Astrocyte of the spinal cord (primary cell): ENCODE measurements around the gene ADD2.

Experiments used
- DNase-seq: peaks from one replicate; pipeline ENCODE4 v3.0.0; 2011; ENCODE audit warnings: low read depth, low spot score
- H3K4me3 ChIP-seq: 2 replicates; pipeline ENCODE4 v1.5.1; 2011; ENCODE audit warnings: low read depth, mild to moderate bottlenecking, low read length, moderate library complexity
- in situ Hi-C: cut with HindIII; loops from 2 replicates; pipeline ENCODE4 v1.10.0; 2017; ENCODE audit warnings: low sequenced_read_pairs
- TF ChIP-seq, protein P1 (sequence below): IDR thresholded peaks from 2 replicates; pipeline ENCODE4 v1.5.1; 2012; ENCODE audit warnings: low read depth, mild to moderate bottlenecking, low read length, inconsistent platforms

Gene ADD2

DNA sequence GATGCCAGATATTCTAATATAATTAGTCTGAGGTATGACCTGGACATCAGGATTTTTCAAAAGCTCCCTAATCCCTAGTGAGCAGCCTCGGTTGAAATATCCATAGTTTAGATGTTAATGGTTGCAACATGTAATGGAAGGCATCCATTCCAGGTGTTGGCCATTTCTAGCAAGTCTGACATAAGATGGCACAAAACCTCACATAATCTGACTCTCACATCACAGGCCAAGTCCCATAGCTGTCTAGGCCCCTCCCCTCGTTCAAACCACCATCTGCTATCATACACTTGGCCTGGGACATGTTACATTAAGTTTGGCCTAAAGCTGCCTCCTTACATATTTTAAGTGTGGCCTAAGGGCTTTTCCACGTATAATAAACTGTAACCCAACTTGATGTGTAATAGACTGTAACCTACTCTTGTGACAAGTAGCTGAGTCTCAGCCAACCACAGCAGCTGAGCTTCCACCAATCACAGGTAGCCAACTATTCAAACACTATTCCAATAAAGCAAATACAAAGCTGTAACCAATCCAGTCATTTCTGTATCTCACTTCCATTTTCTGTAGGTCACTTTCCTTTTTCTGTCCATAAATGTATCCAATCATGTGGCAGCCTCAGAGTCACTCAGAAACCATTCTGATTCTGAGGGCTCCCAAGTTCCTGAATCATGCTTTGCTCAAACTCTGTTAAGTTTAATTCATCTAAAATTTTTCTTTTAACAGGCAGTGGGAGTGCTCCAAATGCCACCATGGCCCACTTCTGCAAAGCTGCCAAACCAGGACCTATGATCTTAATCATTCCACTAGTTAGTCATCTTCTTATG lies 59.4 kb downstream of the ADD2 start:
- DNase-seq, result no peak
- in situ Hi-C loops, result no loop called here
- H3K4me3 ChIP-seq, result no peak overlapping the region
- TF ChIP-seq, protein P1, sequence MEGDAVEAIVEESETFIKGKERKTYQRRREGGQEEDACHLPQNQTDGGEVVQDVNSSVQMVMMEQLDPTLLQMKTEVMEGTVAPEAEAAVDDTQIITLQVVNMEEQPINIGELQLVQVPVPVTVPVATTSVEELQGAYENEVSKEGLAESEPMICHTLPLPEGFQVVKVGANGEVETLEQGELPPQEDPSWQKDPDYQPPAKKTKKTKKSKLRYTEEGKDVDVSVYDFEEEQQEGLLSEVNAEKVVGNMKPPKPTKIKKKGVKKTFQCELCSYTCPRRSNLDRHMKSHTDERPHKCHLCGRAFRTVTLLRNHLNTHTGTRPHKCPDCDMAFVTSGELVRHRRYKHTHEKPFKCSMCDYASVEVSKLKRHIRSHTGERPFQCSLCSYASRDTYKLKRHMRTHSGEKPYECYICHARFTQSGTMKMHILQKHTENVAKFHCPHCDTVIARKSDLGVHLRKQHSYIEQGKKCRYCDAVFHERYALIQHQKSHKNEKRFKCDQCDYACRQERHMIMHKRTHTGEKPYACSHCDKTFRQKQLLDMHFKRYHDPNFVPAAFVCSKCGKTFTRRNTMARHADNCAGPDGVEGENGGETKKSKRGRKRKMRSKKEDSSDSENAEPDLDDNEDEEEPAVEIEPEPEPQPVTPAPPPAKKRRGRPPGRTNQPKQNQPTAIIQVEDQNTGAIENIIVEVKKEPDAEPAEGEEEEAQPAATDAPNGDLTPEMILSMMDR, result no peak

DNA sequence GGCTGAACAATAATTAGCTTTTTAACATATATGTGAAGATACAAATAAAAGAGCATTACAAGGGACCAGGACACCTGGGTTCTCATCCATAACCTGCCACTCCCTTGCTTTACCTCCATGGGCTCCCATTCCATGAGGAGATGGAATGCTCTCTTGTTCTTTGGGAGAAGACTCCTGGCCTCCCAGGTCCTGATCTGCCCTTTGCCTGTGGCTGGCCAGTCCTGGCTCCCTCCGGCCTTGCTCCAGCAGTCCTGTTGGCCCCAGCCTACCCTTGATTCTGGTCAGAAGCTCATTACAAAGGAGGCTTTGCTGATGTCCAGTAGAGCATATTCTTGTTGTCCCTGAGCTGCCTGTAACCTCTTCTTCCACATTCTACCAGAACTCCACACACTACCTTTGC lies 60.3 kb downstream of the ADD2 start:
- H3K4me3 ChIP-seq, result no peak overlapping the region
- DNase-seq, result no peak
- TF ChIP-seq, protein P1, result no peak
- in situ Hi-C loops, result no loop called here

DNA sequence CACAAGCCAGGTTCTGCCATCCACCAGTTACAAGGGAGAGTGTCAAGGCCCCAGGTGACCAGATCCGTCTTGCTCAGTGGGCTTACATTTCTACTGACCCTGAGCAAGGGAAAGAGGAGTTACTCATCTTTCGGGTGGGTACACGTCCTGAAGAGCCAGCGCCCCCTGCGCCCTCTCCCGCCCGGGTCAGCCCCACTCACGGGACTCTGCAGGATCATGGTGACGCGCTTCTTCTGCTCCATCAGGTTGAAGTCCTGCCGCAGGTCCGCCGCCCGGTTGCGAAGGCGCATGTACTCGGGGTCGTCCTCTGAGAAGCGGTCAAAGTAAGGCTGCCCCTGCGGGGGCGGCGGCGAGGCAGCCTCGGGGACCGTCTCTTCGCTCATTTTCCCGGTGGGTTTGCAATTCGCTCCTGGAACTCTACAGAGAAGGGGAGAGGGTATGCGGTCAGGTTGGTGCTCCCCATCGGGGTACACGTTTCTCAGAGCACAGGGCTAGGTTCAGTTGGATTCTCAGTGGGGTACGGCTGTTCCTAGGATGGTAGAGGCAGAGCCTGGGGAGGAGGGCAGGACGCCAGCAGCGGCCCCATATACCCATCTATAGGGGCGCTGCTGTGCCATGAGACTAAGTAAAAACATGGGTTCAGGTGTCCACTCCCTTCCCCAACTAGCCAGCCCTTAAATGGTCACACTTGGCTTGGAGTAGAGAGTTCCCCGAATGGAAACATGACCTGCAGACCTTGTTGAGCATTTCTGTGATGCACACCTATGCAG lies 61.8 kb downstream of the ADD2 start:
- in situ Hi-C loops, result no loop called here
- H3K4me3 ChIP-seq, result no peak overlapping the region
- DNase-seq, result no peak
- TF ChIP-seq, protein P1, result no peak

DNA sequence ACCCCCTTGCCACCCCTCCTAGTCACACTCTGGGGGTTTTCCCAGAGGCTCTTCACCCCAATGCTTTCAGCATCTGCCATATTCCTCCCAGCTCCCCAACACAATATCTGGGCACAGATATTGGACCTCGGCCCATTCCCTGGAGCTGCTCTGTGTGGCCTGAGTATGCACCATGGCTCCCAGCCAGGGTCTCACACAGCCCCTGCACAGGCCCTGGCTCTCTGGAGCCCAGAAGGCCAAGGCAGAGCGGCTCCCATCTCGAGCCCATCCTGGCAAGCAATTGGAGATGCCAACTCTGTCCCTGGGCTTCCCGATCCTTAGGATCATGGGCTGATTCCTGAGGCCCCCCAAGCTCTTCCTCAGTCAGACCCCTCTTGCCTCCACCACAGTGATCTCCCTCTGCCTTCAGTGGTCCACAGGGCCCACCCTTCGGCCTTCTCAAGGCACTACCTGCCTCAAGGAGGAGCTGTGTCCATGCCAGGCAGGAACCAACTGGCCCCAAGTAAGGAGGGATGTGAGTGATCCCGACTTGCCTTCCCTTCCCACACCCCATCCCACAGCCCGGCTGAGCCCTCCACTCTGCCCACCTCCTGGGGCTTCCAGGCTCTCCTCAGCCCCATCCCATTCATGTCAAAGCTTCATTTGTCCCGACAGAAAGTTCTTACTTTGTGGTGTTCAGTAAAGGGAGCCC lies 62.7 kb downstream of the ADD2 start:
- TF ChIP-seq, protein P1, result no peak
- no peak overlapping the region for H3K4me3 ChIP-seq
- DNase-seq, result no peak
- in situ Hi-C loops, result no loop called here

DNA sequence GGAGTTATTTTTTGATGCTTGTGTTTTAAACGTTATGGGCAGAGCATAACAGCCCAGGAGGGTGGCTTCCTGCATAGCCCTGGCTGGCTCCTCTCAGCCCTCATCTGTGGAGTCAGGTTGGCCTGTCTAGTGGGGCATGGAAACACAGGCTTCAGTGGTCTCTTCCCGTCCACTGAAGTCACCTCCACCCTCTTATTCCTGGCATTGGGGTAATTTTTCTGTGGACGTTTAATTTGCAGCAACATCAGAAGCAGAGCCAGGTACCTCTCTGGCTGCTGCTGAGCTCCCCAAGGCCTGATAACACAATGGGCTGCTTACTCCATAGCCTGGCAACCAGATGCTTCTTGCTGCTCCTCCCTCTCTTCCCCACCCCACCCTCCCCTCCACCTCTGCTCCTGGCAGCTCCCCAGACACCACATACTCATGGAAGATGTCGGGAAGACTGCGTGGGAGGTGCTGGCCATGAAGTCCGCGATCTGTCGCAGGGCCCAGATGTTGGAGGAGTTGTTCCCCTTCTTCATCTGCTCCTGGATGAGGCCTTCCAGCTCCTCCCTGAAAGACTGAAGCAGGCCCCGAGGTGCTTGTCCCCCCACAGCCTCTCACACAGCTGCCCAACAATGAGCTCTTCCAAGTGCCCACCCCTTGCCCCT lies 64.0 kb downstream of the ADD2 start:
- in situ Hi-C loops, result no loop called here
- TF ChIP-seq, protein P1, result no peak
- H3K4me3 ChIP-seq, result no peak overlapping the region
- DNase-seq, result no peak
